GM19099 (cell line): Measurements from ENCODE around the gene CADM4.

Experiments used
- POLR2A ChIP-seq: IDR thresholded peaks from 3 replicates; pipeline ENCODE4 v1.6.1; 2011; ENCODE audit warnings: low read depth; ENCODE audit not compliant: insufficient read length; ENCODE audit errors: extremely low read depth

CADM4 gene

GRCh38 chr19:43668406-43669109 lies 28.9 kb upstream of the CADM4 start:
- peak; percentile 38 for TF ChIP-seq POLR2A

- TF ChIP-seq POLR2A = no peak
Observed at GRCh38 chr19:43667876-43668405, 28.3 kb upstream of the CADM4 start.

GRCh38 chr19:43667126-43667875 lies 27.7 kb upstream of the CADM4 start:
- TF ChIP-seq POLR2A = no peak

- TF ChIP-seq POLR2A = no peak
Observed at GRCh38 chr19:43664018-43664417, 24.4 kb upstream of the CADM4 start.

GRCh38 chr19:43662487-43662886 lies 22.8 kb upstream of the CADM4 start:
- no peak for TF ChIP-seq POLR2A

GRCh38 chr19:43660971-43661360 lies 21.3 kb upstream of the CADM4 start:
- TF ChIP-seq POLR2A = no peak

- no peak for TF ChIP-seq POLR2A
Observed at GRCh38 chr19:43660301-43660970, 20.8 kb upstream of the CADM4 start.

- TF ChIP-seq POLR2A = no peak
Observed at GRCh38 chr19:43658494-43658893, 18.8 kb upstream of the CADM4 start.

- TF ChIP-seq POLR2A = no peak
Observed at GRCh38 chr19:43658001-43658400, 18.4 kb upstream of the CADM4 start.

GRCh38 chr19:43656436-43656835 lies 16.8 kb upstream of the CADM4 start:
- TF ChIP-seq POLR2A = no peak

GRCh38 chr19:43652546-43652874 lies 12.9 kb upstream of the CADM4 start:
- no peak for TF ChIP-seq POLR2A

GRCh38 chr19:43651758-43652545 lies 12.3 kb upstream of the CADM4 start:
- no peak for TF ChIP-seq POLR2A

- no peak for TF ChIP-seq POLR2A
Observed at GRCh38 chr19:43649514-43649913, 9.9 kb upstream of the CADM4 start.

- TF ChIP-seq POLR2A = no peak
Observed at GRCh38 chr19:43648633-43649032, 9.0 kb upstream of the CADM4 start.

GRCh38 chr19:43644181-43644580 lies 4.5 kb upstream of the CADM4 start:
- TF ChIP-seq POLR2A = no peak
